HL-60/S4 (cell line): ENCODE results near the gene SZRD1.
"Not testable (repeated sequence)": the region's sequence is repeated elsewhere in the genome, so short reads cannot be mapped to it uniquely, and the experiment has no call there.

ENCODE experiments used
- in situ Hi-C: fragments of 300-500 bp; cut with MboI; formaldehyde crosslinking; loops from 2 replicates; pipeline ENCODE4 v1.14.3; 2022; ENCODE audit warnings: low sequenced_read_pairs

Gene SZRD1, protein sequence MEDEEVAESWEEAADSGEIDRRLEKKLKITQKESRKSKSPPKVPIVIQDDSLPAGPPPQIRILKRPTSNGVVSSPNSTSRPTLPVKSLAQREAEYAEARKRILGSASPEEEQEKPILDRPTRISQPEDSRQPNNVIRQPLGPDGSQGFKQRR

DNA sequence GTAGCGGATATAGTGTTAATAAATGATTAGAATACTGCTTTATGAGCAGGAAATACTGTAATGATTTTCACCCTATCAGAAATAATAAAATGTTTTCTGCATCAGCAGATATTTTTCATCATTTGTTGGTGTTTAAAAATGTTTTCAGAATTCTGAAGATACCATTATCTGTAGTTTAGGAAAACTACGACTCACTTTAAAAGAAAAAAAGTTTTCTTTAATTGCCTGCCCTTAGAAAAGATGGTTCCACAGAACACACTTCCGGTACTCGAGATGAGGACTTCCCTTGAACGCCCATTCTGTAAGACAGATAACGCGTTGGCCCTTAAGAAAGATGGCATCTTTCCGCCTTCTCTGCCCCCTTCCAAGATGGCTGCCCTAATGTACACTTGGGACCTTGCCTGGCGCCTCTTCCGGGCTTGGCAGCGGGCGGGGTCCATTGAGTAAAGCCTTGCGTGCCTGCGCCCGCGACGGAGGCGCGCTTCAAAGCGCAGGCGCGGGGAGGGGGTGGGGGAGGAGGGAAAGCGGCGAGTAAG, at the start of gene SZRD1:
SZRD1 (plus strand) TSS at position 521 of the 536 bp plus-strand sequence. CDS start 16 bp downstream, outside the sequence.
- in situ Hi-C loops = loop anchor here (25.0 kb wide), 1 partner anchor 279 kb away; no protein-coding TSS in a partner anchor

DNA sequence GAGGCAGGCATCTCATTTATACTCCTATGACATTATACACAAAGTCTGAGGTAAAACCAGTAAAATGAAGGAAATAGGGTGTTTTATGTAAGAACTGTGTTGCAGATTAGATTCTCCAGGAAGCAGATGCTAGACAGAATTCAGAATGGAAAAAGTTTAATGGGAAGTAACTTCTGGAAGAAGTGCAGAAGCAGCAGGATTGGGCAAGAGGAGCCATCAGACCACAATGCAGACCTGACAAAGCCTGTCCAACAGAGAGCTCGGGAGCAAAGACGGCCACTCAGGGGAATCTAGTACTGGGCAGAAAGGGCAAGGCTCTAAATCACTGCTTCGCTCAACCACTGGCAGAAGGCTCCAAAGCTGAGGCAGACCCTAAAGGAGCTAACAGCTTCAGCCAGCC, 48.5 kb upstream of the SZRD1 start:
- in situ Hi-C loops = no loop called here

DNA sequence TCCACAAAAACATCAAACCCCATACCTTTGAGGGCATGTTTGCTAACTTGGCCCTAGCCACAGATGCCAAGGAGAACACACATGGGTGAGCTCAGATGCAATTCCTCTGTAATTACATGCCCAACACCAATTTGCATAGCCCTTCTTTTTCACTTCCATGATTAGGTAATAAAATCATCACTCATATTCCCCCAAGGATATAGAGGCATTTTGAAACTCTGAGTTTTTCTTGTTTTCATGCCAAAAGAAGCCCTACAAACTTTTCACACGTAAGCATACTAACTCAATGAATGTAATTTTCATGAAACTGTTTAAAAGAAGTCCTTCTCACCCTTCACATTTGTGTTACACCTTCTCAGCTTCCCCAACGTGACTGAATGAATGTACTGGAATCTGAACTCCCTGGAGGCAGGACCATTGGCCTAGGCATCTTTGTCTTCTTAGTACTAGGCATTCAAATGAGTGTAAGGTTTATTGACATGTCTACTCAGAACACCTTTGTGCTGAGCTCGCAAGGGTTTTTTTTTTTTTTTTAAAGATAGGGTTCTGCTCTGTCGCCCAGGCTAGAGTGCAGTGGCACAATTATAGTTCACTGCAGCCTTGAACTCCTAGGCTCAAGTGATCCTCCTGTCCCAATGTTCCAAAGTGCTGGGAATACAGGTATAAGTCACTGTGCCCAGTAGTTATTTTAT, 45.7 kb upstream of the SZRD1 start:
- in situ Hi-C loops = no loop called here

DNA sequence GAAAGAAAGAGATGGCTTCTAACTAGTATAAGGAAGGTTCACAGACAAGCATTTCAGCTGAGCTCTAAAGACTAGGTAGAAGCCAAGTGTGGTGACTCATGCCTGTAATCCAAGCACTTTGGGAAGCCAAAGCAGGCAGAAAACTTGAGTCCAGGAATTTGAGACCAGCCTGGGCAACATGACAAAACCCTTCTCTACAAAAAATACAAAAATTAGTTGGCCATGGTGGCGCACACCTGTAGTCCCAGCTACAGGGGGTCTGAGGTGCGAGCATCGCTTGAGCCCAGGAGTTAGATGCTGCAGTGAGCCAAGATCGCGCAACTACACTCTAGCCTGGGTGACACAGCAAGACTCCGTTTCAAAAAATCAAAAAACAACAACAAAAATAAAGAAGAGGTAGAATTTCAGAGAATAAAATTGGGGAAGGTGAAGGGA, 42.6 kb upstream of the SZRD1 start:
- in situ Hi-C loops = no loop called here

DNA sequence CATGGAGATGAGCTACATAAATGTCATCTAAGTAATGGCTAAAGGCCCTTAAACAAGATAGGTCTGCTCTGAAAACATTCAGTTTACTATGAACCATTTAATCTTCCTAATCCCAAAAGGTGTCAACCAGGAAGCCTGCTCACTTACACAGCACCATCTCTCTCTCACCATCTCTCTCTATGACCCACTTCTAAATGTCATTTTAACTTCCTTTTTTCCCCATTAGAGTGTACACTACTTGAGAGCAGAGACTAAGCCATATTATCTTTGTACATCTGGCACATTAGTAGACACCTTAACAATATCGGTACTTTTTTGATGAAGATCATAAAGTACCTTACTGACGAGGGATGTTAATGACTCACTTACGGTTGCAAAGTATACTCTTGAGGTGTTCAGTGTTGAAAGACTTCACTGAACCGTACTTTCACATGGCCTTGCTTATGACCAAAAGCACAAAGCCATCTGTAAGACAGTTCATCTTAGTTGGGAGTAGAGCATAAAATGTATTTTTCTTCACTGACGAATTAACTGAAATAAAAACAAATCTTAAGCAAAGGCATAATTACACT, 40.1 kb upstream of the SZRD1 start:
- in situ Hi-C loops = no loop called here

DNA sequence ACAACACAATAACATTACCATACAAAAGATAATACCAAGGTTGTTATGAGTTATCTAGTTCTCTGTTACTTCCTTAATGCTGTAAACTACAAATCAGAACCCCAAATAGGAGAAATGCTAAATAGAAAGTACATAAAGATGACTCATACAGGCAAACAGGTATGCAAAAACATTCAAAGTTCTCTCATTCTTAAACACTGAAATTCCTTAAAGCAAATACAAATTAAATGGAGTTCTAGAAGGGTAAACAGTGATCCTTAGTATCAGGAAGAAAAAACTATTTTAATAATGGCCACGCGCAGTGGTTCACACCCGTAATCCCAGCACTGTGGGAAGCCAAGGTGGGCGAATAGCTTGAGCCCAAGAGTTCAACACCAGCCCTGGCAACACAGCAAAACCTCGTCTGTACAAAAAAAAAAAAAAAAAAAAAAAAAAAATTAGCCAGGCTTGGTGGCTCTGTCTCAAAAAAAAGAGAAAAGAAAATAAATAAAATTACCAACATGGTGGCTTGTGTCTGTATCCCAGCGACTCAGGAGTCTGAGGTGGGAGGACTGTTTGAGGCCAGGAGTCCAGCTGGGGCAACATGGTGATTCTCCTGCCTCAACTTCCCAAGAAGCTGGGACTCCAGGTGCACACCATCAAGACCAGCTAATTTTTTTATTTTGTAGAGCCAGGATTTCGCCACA, 32.2 kb upstream of the SZRD1 start:
- in situ Hi-C loops = no loop called here

DNA sequence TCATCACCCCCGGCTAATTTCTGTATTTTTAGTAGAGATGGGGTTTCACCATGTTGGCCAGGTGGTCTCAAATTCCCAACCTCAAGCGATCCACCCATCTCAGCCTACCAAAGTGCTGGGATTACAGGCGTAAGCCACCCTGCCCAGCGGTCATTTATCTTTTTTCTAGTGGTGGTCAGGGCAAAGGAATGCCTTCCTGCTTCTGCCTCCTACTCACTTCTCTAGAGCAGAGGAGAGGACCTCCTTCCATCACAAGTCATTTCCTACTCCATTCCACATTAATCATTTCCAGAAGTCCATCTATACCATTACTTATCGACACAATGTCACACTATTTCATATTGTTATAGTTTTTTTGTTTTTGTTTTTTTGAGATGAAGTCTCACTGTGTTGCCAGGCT, 28.1 kb upstream of the SZRD1 start:
- in situ Hi-C loops = no loop called here

DNA sequence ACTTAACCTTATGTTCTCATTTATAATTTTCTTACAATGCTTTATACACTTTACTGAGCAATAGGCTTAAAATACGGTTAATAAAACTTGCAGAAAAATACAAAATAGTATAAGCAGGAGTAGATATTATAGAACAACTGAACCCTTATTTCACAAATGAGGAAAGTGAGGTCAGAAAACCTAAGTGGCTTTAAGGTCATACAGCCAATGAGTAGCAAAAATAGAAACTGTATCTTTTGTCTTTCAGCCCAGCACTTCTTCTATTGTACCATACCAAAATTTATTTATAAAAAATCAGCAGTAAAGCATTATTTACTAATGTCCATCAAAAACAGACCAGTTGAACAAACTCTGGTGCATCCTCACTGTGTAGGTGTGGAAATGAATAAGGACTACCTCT, 26.4 kb upstream of the SZRD1 start:
- in situ Hi-C loops = no loop called here

DNA sequence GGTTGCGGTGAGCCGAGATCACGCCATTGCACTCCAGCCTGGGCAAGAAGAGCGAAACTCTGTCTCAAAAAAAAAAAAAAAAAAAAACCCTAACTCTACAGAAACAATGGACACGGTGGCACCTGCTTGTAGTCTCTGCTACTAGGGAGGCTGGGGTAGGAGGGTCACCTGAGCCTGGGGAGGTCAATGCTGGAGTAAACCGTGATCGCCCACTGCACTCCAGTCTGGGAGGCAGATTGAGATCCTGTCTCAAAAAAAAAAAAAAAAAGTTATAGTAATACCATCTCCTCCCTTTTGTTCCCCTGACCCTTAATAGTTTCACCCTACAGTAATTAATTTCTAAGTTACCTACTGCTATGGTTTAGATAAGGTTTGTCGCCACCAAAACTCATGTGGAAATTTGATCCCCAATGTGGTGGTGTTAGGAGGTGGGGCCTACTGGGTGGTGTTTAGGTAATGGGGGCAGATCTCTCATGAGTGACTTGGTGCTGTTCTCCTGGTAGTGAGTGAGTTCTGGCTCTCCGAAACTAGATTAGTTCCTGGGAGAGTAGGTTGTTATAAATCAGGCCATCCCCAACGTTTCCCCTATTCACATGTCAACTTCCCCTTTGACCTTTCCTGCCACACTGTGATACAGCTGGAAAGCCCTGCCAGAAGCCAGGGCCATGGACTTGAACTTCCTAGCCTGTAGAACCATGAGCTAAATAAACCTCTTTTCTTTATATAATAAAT, 24.5 kb upstream of the SZRD1 start:
- in situ Hi-C loops = no loop called here

DNA sequence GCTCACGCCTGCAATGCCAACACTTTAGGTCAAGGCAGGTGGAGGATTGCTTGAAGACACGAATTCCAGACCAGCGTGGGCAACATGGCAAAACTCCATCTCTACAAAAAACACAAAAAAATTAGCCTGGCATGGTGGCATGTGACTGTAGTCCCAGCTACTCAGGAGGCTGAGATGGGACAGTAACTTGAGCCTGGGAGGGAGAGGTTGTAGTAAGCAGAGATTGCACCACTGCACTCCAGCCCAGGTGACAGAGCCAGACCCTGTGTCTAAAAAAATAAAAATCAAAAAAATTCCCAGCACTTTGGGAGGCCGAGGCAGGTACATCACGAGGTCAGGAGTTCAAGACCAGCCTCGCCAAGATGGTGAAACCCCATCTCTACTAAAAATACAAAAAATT, 23.8 kb upstream of the SZRD1 start:
- in situ Hi-C loops = not testable (repeated sequence)

DNA sequence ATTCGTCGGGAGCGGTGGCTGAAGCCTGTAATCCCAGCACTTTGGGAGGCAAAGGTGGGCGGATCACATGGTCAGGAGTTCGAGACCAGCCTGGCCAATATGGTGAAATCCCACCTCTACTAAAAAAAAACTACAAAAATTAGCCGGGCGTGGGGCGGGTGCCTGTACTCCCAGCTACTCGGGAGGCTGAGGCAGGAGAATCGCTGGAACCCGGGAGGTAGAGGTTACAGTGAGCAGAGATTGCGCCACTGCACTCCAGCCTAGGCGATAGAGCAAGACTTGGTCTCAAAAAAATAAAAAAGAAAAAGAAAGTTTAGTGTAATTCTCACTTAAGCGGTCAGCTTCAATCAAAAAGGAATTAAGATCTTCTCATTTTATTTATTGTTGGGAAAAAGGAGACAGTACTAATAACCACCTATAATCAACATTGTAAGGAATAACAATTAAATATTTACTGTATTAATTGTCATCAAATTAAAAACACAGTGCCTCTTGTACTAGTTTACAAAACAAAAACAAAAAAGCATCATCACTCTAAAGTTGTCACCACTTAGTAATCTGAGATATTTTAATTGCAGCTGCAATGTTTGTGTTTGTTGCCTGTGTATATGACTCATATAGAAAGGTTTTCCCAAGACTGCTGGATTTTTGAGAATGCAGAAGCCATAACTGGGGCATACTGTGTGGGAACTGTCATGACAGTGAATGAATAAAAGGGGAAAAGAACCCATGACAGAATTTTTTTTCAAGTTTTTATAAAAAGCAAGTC, 18.4 kb upstream of the SZRD1 start:
- in situ Hi-C loops = no loop called here

DNA sequence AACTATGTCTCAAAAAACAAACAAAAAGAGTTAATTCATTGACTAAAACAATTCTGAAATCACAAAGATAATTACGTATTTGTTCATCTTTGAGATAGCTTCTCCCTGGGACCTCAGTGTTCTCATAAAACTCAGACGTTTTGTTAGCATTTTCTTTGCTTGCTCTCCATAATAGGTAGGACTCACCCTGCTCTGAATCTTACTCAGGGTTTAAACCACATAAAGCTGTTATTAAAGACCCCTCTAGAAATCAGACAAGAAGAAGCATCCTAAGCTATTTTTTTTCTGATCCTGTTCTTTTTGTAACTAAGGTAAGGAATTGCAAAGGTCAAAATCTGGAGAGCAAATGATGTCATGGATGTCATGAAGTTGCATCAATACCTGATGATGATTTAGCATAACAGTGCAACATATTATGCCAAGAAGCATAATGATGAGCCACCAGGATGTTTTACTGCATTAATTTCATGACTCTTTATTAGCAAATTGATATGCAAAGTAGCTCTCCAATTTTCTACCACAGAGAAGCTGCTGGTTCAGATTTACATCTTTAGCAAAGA, 17.1 kb upstream of the SZRD1 start:
- in situ Hi-C loops = loop anchor here (25.0 kb wide), 1 partner anchor 263 kb away; no protein-coding TSS in a partner anchor

DNA sequence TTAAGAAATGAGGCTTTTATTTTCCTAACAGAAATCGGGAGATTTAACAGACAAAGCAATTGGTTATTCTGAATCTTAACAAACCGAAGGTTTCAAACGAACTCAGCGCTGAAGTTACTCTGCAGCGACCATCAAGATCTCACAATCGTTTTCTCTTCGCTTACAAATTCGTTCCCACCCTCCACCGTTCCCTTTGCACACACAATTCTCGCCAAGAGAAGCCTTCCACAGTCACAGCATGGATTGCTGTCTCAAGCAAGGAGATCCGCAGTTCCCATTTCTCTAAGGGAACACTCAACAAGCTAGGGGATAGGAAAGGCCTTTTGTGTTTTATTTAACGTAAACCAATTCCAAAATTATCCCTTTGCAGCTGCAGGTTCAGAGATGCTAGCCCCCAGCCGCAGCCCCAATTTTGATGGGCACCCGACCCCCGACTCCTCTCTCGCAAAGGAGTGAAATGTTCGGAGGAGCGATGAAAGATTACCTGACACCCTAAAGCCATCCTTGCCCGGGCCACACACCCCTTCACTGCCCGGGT, 15.5 kb upstream of the SZRD1 start:
- in situ Hi-C loops = loop anchor here (25.0 kb wide), 1 partner anchor 264 kb away; no protein-coding TSS in a partner anchor

DNA sequence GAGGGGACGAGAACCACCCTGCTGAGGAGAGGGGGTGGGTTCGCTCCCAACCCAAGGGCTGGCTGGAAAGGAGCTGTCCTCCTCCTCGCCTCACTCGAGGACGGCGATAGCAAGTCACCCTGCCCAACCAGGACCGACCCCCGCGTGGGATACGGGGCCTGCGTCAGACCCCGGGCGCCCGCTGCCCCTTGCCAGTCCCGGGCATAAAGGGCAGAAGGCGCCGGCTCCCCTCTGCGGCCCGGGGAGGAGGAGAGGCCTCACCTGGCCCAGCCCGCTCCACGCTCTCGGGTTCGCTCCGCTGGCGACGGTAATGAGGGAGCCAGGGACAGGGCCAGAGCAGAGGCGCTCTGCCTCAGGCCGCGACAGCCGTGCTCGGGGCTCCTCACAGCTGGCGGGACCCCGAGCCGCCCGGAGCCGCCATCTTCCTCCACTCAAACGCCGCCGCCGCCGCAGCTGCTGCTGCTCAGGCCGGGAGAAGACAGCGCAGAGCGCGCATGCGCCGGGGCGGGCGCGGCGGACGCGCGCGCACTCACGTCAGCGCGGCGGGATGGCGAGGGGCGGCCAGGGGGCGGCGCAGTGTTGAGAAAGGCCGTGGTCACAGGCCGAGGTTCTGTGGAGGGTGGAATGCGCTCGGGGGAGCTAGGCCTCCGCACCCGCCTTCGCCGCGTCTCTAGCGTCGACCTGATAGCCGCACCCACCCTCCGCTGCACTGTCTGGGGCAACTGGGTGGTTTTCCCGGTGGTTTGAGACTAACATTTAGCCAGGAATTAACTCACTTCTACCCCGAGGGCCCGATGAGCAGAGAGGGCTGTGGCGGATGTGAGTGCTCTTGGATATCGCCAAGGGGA, 14.8 kb upstream of the SZRD1 start, which contains the start of gene FBXO42:
FBXO42 (minus strand) TSS at position 487 of the 848 bp plus-strand sequence. CDS start 37,062 bp downstream, outside the sequence.
- in situ Hi-C loops = loop anchor here (25.0 kb wide), 1 partner anchor 265 kb away; no protein-coding TSS in a partner anchor

DNA sequence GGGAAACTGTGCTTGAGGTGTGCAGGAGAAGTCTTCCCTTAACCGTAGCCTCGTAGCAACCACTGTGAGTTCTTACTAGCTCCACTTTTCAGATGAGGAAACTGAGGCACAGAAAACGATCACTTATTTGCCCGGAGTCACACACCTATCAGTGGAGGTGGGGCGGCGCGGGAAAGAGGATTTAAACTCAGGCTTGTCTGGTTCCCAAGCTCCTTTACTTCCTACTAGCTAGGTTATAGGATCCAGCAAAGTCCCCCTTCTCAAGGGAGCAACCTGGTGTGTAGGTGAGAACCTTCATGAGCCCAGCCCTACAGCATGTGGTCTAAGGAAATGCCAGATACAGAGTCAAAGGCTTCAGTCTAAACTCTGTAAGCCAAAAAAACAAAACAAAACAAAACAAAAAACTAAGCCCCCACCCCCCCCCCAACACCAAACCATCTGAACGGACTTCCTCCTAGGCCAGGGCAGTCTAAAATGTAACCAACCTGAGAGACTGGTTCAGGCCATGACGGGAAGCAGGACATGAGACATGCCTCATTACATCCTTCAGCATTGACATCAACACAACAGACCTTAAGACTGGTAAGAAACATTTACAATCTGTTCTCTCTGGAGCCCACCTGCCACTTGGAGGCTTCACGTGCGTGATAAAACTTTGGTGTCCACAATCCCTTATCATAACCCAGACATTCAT, 14.1 kb upstream of the SZRD1 start:
- in situ Hi-C loops = loop anchor here (25.0 kb wide), 1 partner anchor 266 kb away; no protein-coding TSS in a partner anchor

DNA sequence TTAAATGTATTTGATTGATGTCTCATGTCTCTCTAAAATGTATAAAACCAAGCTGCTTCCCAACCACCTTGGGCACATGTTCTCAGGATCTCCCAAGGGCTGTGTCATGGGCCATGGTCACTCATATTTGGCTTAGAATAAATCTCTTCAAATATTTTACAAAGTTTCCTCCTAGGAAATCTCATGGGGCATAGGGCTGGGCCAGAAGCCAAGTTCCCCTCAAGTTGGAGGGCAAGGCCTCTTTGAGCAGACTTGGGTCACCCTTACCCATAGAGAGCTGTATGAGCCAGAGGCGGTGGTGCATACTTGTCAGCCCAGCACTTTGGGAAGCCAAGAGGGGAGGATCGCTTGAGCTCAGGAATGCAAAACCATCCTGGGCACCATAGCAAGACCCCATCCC, 12.4 kb upstream of the SZRD1 start:
- in situ Hi-C loops = loop anchor here (25.0 kb wide), 1 partner anchor 267 kb away; no protein-coding TSS in a partner anchor

DNA sequence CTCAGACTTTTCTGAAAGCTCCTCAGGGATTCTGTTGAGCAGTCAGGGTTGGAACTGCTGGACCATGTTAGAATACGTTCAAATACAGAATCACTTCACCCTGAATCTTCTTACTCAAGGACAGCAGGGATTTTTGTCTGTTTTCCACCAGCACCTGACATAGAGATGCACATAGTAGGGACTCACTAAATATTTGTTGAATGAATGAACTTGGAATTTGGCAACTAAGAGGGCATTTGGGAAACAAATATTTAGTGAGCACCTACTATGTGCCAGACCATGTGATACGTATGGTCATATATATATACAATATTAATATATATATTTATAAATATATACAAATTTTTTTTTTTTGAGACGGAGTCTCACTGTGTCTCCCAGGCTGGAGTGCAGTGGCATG, 10.2 kb upstream of the SZRD1 start:
- in situ Hi-C loops = loop anchor here (25.0 kb wide), 1 partner anchor 270 kb away; no protein-coding TSS in a partner anchor
